ENCODE results near the gene JPT2.

The JPT2 gene

DNA sequence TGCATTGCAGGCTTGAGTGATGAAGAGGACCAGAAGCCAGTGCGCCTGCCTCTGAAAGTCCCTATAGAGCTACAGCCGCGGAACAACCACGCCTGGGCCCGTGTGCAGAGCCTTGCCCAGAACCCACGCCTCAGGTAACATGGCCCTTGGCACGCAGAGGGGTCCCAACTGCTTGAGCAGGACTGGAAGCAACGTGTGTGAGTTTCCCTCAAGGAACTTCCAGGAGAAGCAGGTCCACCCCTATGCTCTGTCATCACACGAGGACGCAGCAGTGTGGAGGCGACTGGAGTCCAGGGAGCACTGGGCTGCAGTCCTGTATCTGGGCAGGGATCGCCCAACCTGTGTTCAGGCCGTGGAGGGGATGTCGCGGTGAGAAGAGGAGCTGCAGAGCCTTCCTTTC, 25.1 kb upstream of the JPT2 start:
- DNase-seq: no peak

DNA sequence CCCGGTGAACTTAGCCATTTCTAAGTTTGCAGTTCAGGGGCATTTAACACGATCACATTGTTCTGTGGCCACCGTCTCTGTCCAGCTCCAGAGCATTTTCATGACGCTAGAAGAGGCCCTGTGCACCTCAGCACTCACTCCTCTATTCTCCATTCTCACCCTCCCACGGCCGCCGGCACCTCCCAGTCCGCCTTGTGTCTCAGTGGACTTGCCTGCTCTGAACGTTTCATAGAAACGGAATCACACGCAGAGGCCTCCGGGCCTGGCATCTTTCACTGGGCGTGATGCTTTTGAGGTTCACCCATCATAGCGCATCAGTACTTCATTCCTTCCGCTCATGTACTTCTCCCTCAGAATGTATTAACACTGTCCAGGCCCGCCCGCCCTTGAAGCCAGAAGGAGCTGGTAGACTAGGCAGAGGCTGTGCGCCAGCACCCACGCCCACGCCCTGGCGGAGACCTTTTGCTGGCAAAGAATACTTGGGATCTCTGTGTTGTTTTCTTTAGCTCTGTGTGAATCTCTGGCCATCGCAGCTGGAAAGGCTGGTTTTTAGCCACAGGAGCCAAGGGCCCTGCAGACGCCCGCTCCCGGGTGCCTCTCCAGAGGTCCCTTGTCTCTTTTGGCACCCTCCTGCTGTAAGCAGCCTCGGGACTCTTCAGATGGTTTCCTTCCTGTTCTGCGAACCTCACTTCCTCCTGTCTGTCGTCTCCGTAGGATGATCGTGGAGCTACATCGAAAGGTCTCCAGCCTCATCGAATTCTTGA, 23.4 kb upstream of the JPT2 start:
- DNase-seq: no peak

DNA sequence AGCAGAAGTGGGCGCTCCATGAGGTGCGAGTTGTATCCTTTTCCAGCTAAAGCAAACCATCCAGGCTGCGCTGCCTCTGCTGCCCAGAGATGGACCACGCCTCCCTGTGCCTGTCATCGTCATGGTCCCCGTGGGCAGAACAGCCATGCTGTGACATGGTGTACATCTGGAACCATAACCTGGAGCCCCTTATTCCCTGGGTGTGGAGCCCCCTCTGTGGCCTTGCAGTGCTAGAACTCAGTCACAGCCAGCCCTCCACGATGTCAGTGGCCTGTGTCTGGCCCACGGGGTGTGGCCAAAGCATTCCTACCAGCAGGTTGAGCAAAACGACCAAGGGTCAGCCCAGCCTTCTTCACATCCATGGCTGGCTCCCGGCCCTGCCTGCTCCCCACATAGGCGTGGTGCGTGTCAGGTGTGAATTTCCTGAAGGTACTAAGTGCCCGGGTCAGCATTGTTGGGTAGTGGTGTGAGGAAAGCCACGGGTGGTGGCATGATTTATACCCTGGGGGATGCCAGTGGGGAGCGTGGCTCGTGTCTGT, 22.7 kb upstream of the JPT2 start:
- no peak for DNase-seq

DNA sequence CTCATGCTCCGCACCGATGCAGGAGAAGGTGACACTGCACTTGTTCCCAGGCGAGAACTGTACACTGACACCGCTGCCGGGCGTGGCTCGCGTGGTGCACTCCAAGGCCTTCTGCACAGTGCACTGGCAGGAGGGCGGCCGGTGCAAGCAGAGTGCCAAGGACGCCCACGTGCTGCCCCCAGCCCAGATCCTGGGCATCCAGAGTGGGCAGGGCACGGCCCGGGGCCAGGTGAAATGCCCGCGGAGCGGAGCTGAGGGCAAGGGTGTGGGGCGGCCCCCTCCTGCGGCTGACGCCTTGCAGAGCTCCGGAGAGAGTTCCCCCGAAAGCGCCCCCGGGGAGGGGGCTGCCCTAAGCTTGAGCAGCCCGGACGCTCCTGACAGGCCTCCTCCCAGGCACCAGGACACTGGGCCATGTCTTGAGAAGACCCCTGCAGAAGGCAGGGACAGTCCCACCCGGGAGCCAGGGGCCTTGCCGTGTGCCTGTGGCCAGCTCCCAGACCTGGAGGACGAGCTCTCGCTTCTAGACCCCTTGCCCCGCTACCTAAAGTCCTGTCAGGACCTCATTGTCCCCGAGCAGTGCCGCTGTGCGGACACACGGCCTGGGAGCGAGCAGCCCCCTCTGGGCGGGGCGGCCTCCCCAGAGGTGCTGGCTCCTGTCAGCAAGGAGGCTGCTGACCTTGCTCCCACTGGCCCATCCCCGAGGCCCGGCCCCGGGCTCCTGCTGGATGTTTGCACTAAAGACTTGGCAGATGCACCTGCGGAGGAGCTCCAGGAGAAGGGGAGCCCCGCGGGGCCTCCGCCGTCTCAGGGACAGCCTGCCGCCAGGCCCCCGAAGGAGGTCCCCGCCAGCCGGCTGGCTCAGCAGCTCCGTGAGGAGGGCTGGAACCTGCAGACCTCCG, 21.9 kb upstream of the JPT2 start:
- DNase-seq: no peak

DNA sequence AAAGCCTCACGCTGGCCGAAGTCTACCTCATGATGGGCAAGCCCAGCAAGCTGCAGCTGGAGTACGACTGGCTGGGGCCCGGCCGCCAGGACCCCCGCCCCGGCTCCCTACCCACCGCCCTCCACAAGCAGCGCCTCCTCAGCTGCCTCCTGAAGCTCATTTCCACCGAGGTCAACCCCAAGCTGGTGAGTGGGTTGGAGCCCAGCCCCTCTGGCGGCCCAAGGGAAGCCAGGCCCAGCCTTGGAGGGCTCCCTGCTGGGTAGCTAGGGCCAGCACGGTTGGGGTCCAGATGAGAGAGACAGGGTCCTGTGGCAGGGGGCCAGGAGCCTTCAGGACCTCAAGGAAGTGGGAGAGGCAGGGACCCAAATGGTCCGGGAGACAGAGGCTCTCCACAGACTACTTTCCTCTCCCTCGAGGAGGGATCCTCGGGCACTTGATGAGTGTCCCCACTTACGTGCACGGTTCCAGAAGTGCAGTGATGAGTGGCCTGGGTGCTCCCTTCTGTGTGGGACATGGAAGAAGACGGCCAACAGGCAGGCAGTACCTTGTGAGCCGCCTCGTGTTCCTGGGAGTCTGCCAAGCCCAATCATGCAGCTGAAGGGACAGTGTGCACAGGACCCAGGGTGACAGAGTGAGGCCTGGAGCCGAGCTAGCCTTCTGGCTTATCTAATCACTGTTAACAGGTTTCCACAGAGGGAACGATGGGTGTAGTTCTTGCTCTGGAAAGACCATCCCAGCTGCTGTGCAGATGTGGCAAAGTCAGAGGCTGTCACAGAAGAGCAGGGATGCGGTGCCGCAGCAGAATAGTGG, 21.1 kb upstream of the JPT2 start:
- DNase-seq: no peak

DNA sequence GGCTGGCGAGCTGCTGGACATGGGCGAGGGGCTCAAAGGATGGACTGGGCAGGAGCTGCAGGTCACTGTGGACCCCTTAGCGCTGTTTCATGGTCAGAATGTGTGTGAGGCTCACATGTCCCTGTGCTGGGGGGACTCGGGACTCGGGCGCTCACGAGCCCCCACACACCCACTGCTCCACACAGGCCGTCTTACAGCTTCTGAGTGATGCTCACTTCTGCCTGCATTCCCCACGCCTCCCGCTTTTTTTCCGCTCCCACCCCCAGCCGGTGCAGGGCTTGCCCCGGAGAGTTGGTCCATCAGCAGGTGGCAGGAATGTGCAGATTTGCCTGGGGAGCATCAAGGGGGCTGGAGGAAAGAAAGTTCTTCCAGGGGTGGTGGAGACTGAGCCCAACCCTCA, 20.2 kb upstream of the JPT2 start:
- no peak for DNase-seq

DNA sequence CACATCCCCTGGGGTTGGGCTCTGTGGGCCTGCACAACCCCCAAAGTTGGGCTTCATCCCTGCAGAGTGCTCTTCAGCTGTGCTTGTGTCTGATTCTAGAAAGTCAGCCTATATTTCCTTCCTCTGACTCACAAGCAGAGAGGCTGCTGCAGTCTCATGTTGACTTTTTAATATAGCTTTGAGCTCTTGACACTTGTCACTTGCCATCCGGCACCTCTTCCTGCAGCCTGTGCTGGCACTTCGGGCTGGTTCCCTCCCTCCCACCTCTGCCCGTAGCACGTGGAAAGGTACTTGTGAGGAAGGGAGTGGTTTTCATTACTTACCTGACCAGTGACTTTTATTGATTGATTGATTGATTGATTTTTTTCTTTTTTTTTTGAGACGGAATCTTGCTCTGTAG, 19.0 kb upstream of the JPT2 start:
- DNase-seq: no peak

DNA sequence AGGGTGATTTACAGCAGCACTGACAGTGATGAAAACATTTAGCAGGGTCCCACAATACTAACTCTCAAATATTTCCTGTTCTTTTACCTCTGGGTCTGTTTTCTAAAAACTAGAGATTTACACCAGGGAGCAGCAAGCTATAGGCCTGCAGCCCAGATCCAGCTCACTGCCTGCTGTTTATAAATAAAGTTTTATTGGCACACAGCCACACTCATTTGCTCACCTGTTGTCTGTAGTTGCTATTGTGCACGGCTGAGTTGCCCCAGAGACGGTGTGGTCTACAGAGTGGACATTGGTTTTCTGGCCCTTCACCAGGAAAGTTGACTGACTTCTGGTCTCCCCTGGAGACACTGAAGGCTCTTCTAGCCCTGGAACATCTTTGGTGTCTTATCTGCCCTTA, 16.3 kb upstream of the JPT2 start:
- DNase-seq: no peak

DNA sequence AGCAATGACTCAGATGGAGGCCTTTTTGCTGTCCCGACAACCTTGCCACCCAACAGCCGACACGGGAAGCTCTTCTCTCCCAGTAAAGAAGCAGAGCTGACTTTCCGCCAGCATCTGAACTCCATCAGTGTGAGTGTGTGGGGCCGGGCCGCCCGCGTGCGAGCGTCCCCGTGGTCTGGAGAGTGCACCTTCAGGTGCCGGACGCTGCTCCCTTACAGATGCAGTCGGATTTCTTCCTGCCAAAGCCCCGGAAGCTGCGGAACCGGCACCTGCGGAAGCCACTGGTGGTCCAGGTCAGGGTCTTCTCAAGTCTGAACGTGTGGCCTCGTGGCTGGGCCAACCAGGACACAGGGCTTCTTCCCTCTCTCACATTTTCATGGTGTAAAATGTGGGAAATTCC, 15.5 kb upstream of the JPT2 start:
- no peak for DNase-seq

DNA sequence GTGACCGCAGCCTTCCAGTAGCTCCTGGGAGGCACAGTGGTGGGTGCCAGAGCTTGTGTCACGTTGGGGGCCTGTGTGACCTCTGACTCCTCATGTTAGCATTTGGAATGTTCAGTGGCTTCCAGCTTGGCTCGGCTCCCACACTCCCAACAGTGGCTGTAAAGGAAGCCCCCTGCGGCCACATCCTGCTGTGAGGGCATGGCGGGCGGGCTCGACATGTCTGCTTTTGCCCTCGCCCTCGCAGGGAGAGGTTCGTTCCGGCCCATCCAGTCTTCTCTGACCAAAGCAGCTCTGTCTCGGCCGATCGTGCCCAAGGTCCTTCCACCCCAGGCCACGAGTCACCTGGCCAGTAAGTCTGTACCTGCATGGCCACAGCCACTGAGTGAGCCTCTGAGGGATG, 12.2 kb upstream of the JPT2 start:
- DNase-seq: no peak

DNA sequence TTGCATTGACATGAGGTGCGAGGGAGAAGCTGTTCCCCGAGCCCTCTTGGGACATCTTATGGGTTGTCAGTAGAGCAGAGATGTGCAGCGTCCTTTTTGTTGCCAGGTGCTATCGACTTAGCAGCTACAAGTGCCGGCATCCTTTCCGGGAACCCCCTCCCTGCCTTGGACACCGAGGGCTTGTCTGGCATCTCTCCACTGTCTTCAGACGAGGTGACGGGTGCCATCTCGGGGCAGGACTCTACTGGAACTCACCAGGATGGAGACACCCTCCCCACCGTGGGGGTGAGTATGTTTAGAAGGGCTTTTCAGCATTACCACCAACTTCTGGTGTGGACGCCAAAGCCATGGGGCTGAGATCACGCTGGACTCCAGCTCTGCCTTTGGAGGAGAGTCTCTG, 11.8 kb upstream of the JPT2 start:
- DNase-seq: no peak

DNA sequence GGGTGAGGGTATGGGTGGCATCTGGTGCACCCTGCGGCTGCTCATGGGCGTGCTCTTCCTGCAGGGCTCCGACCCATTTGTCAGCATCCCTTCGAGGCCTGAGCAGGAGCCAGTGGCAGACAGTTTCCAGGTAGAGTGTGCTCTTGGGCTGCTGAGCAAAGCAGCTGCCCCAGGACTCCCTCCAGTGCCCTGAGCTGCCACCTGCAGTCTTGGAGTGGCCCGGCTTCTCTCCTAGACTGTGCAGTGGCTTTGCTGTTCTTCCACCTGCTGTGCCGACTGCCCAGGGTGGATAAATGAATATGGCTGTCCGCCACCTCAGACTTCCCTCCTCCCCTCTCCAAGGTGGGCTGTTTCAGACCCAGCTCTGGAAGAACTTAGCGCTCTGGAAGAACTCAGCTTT, 10.8 kb upstream of the JPT2 start:
- DNase-seq: no peak

DNA sequence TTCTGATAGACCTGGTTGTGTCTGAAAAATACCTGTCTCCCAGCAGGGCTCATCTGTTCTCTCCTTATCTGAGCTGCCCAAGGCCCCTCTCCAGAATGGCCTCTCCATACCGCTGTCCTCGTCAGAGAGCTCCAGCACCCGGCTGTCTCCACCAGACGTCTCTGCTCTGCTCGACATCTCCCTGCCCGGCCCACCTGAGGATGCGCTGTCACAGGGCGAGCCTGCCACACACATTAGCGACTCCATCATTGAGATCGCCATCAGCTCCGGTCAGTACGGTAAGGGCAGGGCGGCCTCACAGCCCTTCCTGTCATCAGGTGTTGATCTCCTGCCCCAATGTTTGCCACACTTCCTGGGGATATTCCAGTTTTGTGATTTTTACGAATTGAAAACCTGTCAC, 10.2 kb upstream of the JPT2 start:
- no peak for DNase-seq

DNA sequence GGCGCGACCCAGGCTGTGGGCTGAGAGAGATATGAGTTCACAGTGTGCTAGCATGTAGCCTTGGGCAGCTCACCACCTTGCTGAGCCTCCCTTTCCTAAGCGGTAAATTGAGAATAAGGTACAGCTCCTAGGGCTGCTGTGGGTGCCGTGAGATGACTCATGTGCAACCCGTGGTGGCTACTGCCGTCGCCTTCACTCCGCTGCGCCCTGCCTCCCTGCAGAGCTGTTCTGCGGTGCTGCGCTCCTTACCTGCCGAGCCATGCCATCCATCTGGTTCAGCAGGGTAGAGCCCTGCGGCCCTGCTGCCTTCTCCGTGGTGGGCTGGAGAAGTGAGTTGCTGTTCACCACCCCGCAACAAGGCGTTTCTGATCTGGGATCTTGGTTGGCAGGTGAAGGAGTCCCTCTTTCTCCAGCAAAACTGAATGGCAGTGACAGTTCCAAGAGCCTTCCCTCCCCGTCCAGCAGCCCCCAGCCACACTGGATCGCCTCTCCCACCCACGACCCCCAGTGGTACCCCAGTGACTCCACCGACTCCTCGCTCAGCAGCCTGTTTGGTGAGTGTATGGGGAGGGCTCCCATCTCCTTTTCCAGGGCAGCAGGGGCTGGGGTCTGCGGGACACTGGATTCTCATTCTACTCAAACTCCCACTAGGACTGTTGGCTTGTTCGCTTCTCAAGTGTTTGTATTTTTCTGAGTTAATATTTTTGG, 9.3 kb upstream of the JPT2 start:
- DNase-seq: no peak

DNA sequence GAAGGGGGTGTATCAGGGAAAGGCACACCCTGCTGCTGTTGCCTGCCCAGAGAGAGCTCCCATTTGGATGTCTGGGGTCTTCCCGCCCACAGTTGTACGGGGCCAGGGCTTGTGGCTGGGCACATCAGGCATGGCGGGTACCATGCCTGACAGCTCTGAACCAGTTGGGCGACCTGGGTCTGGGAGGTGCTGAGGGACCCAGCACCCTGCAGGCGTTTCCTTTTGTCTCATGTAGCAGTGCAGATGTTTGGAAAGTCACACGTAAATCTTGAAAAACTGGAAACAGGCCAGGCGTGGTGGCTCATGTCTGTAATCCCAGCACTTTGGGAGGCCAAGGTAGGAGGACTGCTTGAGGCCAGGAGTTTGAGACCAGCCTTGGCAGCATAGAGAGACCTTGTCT, 8.4 kb upstream of the JPT2 start:
- DNase-seq: no peak

DNA sequence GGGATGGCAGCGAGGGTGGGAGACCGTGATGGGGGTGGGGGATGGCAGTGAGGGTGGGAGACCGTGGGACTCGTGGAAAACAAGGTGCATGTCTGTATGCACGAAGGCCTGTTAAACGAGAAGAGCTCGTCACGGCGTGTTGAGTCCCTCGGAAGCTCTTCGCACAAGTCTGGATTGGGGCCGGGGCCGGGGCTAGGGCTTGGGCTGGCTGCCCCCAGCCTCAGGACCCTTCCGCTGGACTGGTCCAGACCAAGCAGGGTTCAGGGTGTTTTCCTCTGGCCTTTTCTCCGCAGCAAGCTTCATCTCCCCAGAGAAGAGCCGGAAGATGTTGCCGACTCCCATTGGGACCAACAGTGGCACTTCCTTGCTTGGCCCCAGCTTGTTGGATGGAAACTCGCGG, 7.7 kb upstream of the JPT2 start:
- DNase-seq: no peak

DNA sequence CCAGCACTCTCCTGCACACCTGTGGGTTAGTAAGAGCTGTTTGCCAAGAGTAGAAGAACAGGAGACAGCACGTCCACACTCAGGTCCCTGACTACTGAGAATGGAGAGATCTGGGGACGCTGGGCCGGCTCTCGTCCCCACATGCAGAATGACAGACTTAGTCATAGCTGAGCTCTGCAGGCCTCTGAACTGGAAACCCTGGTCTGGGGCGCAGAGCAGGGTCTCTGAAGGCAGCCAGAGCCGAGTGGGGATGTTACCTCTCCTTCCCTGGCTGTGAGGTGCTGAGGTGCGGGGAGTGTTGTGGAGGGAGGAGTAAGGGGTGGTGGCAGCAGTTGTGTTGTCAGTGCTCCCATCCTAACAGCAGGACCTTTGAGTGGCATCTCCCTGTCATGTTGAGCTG, 7.2 kb upstream of the JPT2 start:
- DNase-seq: no peak

DNA sequence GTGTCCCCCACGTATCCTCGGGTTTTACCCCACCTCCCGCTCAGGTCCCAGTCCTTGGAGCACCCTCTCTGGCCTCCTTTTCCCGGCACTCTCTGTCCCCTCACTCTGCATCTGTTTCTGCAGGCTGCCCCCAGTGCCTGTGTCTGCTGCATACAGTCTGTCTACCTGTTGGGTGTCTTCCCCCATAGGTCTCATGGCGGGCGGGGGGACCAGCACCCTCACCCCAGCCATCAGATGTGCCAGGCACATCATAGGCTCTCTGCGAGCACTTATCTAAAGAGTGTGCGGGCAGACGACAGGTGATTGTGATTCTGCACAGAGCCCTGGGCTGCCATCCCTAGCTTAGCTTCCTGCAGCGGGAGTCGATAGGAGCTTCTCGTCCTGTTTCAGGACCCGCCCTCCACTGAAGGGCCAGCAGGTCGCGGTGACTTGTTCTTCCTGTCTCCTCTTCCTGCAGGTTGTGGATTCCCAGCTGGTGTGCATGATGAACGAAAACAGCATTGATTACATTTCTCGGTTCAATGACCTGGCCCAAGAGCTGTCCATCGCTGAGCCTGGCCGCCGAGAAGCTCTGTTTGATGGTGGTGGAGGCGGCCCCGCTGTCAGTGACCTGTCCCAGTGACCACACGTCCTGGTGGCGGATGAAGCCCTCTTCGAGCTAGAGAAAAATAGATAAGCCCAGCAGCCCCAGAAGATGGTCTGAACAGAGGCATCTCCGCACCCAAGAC, 4.5 kb upstream of the JPT2 start:
- no peak for DNase-seq

DNA sequence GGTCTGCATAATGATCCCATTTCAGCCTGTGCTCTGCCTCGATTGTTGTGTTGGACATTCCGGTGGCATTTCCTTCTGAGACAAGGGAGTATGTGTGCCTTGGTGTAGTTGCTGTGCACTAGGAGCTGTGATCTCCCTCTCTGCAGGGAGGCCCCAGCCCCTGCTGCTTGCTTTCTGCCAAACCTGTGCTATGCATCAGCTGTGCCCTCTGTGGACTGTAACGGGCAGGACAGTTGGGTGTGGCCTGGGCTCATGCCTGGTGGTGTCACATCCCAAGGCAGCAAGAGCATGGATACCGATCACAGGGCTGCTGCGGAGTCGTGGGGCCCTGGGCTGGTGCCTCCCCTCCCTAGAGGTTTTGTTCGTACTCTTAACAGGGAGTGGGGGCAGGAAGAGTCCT, 3.8 kb upstream of the JPT2 start:
- no peak for DNase-seq

DNA sequence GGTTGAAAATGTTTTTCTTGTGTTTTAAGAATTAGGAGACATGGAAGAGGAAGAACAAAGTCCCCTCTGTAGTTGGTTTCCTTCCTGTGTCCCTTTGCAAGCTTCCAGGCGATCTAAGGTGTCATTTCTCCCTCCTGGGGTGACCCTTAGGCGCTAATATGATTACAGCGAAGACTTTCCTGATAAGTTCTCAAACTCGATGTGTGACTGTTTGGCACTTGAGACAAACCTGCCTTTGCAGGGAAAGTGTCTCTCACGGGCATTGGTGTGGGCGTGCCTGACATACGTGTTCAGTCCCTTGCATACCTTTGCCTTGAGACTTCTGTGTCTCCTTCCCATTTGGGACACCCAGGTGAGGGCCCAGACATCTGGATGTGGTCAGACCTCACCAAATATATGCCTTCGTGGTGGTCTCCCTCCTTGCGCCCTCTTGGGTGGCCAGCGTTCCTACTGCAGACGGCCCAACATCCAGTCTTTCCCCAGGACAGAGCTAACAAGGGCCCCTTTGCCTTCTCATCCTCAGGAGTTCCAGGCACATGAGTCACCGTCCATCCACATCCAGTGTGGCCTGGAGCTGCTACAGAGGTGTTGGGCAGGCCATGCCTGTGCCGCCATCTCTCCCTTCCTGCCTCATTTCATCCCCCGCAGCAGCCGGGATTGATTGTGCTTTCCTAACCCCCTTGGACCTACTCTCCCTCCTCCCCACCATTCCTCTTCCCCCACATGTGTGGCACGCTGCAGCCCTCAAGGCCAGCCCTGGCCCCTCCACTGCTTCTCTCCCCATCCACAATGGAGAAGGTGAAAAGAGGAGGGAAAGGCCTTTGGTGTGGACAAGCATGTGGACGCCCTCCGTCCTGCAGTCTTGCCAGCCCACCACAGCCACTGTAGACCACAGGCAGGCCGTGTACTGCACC, 3.1 kb upstream of the JPT2 start:
- no peak for DNase-seq

DNA sequence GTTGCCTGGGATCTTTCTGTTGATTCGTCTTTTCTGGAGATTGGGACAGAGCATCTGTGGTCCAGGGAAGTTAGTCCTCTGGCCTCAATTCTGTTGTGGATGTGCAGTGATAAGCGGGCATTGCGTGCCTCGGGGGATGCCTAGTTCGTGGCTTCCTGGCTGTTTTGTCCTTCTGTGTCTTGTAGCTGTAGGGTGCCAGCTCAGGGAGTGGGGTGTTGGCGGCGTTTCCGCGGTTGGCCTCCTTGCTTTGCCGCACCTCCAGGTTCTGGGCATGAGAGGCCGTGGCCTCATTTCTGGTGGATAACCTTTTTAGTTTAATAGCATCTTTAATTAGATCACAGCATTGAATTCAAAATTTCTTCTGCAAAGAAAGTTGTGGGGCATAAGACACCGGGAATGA, 1.4 kb upstream of the JPT2 start:
- no peak for DNase-seq
